Esophagus squamous epithelium (tissue), 4 donors: ENCODE results near the gene HSBP1.

Source experiments
- POLR2A ChIP-seq, 4 donors: fragments of 450-650 bp; IDR thresholded peaks; one replicate each; pipeline ENCODE4 v1.6.1; 2017; ENCODE audit warnings: antibody characterized with exemption in 4 of 4, mild to moderate bottlenecking in 4 of 4, moderate library complexity in 3 of 4
- TF ChIP-seq, protein P1 (sequence below), 6 experiments: fragments of 450-650 bp in 4 of 6; fragments of 200-600 bp in 2 of 6; sonication (generic) in 2 of 6; IDR thresholded peaks; one replicate each; pipeline ENCODE4 v1.5.1; 2016 to 2019; ENCODE audit warnings: antibody characterized with exemption in 6 of 6, mild to moderate bottlenecking in 4 of 6, moderate library complexity in 4 of 6

DNA sequence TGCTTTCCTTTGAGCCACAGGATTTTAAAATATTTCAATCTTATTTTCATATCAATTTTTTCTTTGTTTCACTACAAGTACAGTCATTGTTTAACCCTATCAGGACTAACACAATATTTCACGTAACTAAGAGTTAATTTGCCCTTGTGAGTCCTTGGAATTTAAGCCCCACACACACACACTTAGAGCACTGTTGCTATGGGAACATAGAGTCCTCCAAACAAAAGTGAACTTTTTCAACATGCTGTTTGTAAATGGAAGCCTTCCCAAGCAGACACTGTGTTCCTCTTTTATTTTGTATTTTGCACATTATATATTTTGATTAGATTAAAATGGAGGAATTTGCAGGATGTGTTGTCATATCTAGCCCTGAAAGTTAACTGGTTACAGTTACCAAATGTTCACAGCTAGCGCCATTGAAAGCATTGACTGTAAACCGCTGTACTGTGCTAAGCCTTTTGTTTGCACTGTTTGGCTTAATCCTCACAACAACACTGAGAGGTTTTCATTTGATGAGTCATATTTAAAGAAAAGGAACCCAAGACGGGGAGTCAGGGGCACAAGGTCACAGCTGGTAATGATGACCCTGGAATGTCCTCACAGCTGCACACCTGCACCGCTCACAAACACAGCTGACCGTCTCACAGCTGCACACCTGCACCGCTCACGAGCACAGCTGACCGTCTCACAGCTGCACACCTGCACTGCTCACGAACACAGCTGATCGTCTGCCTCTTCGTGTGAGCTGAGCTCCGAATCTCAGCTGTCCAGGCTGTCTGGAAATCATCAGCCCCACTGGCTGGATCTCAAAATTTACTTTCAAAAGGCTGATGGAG lies 6.3 kb downstream of the HSBP1 start:
- TF ChIP-seq, protein P1, sequence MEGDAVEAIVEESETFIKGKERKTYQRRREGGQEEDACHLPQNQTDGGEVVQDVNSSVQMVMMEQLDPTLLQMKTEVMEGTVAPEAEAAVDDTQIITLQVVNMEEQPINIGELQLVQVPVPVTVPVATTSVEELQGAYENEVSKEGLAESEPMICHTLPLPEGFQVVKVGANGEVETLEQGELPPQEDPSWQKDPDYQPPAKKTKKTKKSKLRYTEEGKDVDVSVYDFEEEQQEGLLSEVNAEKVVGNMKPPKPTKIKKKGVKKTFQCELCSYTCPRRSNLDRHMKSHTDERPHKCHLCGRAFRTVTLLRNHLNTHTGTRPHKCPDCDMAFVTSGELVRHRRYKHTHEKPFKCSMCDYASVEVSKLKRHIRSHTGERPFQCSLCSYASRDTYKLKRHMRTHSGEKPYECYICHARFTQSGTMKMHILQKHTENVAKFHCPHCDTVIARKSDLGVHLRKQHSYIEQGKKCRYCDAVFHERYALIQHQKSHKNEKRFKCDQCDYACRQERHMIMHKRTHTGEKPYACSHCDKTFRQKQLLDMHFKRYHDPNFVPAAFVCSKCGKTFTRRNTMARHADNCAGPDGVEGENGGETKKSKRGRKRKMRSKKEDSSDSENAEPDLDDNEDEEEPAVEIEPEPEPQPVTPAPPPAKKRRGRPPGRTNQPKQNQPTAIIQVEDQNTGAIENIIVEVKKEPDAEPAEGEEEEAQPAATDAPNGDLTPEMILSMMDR (IDR thresholded peaks at IDR 0.05), result no peak
- no peak for TF ChIP-seq POLR2A (IDR thresholded peaks at IDR 0.05)
